Fibroblast of skin of back (primary cell): ENCODE data around the gene CLDN7.
A peak's percentile ranks its signal among the peaks of the same experiment; 100 is the strongest.

Experiments
- DNase-seq: peaks from one replicate; pipeline ENCODE4 v3.0.0-alpha.2; 2013

The CLDN7 gene

GRCh38 chr17:7236808-7237207, 25.5 kb downstream of the CLDN7 start:
- no peak for DNase-seq

GRCh38 chr17:7235693-7236665, 26.3 kb downstream of the CLDN7 start:
- no peak for DNase-seq

- DNase-seq, result peak; percentile 93
These were observed 28.0 kb downstream of the CLDN7 start, which contains the start of gene DVL2 for GRCh38 chr17:7234083-7234951. Gene DVL2, minus strand, starts transcription at chr17:7234517. Its CDS starts 255 bp downstream, at chr17:7234262.

- DNase-seq, result peak; percentile 46
These were observed 28.6 kb downstream of the CLDN7 start for GRCh38 chr17:7233701-7234082.

GRCh38 chr17:7232114-7232513, 30.2 kb downstream of the CLDN7 start:
- no peak for DNase-seq

GRCh38 chr17:7229504-7229903, 32.8 kb downstream of the CLDN7 start:
- no peak for DNase-seq

GRCh38 chr17:7228920-7229319, 33.4 kb downstream of the CLDN7 start:
- no peak for DNase-seq

- DNase-seq, result no peak
These were observed 35.3 kb downstream of the CLDN7 start for GRCh38 chr17:7226721-7227710.

GRCh38 chr17:7225711-7226331, 36.5 kb downstream of the CLDN7 start:
- no peak for DNase-seq

GRCh38 chr17:7224661-7225111, 37.6 kb downstream of the CLDN7 start:
- DNase-seq, result no peak

GRCh38 chr17:7224110-7224509, 38.2 kb downstream of the CLDN7 start:
- DNase-seq, result no peak

- no peak for DNase-seq
These were observed 38.9 kb downstream of the CLDN7 start for GRCh38 chr17:7223375-7223774.

- DNase-seq, result no peak
These were observed 39.3 kb downstream of the CLDN7 start for GRCh38 chr17:7222972-7223292.

- no peak for DNase-seq
These were observed 39.9 kb downstream of the CLDN7 start for GRCh38 chr17:7222093-7222971.

- no peak for DNase-seq
These were observed 40.8 kb downstream of the CLDN7 start for GRCh38 chr17:7221278-7222092.

- DNase-seq, result peak; percentile 58
These were observed 41.5 kb downstream of the CLDN7 start for GRCh38 chr17:7220593-7221277.

GRCh38 chr17:7219812-7220592, 42.3 kb downstream of the CLDN7 start, which contains the start of the genes ACADVL and DLG4:
Gene ACADVL, plus strand, starts transcription at chr17:7219938. Its CDS starts 47 bp downstream, at chr17:7219985.
Gene DLG4, minus strand, starts transcription at chr17:7219836.
- peak; percentile 87 for DNase-seq
